ENCODE results near the gene ACTG2.

ACTG2 gene

DNA sequence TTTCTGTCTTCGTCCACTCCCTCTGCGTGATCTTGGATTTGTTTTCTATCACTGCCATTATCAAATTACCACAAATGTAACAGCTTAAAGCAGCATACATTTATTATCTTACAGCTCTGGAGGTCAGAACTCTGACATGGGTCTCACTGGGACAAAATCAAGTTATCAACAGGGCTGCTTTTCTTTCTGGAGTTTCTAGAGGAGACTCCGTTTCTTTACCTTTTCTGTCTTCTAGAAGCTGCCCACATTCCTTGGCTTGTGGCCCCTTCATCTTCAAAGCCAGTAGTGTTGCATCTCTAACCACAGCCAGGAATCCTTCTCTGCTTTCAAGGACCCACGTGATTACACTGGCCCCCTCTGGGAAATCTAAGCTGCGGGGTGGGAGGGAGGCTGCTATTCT is 70.0 kb downstream of the ACTG2 start:
- Histone ChIP-seq H3K36me3 (ENCODE audit: control insufficient read depth, insufficient read depth, low read length) (peaks cover 22% of the 10 kb centered on the region), H3K4me3 (ENCODE audit: low read depth, low read length) (no peak overlapping the region), H3K9me3 (ENCODE audit: control insufficient read depth, insufficient read depth, low read depth, low read length) (no peaks in the 10 kb centered on the region), H3K9ac (ENCODE audit: low read length) (no peak overlapping the region), H3K4me1 (ENCODE audit: control insufficient read depth, insufficient read depth, low read length) (no peaks in the 10 kb centered on the region), H3K27ac (ENCODE audit: low read depth, low read length) (no peak overlapping the region), H3K27me3 (ENCODE audit: control insufficient read depth, insufficient read depth, low read length) (no peaks in the 10 kb centered on the region)

DNA sequence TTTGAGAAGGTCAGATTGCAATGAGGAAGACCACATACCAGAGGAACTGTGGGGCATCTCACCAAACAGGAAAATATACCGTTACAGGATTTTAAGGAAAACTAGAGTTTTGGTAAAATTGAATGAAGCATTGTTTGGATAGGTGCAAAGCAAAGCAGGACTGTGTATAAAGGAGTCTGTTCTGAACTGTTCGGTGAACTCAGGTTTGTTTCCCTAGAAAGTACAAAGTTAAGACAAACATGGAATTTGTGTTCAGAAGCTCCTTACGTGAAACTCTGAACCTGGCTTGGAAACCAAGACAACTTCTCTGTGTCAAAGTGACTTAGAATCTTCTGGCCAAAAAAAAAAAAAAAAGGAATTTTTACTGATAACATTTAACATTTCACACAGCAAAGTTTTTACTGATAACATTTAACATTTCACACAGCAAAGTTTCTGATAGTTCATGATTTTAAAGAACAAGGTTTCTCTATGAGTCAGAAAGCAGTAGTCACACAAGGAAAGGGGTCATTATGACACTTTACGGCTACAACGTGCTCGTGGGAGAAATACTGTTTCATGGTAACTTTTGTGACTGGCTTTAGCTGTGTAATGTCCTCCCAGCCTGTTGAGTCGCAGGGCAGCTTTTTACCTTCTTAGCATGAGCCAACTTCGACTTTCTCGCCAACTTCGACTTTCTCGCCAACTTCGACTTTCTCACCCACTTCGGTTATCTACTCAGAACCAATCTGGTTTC is 70.7 kb downstream of the ACTG2 start:
- no peaks in the 10 kb centered on the region for H3K9me3 ChIP-seq (ENCODE audit: control insufficient read depth, insufficient read depth, low read depth, low read length)
- H3K27ac ChIP-seq (ENCODE audit: low read depth, low read length), result no peak overlapping the region
- no peak overlapping the region for H3K9ac ChIP-seq (ENCODE audit: low read length)
- no peaks in the 10 kb centered on the region for H3K4me1 ChIP-seq (ENCODE audit: control insufficient read depth, insufficient read depth, low read length)
- peaks cover 14% of the 10 kb centered on the region for H3K36me3 ChIP-seq (ENCODE audit: control insufficient read depth, insufficient read depth, low read length)
- no peak overlapping the region for H3K4me3 ChIP-seq (ENCODE audit: low read depth, low read length)
- H3K27me3 ChIP-seq (ENCODE audit: control insufficient read depth, insufficient read depth, low read length), result no peaks in the 10 kb centered on the region

DNA sequence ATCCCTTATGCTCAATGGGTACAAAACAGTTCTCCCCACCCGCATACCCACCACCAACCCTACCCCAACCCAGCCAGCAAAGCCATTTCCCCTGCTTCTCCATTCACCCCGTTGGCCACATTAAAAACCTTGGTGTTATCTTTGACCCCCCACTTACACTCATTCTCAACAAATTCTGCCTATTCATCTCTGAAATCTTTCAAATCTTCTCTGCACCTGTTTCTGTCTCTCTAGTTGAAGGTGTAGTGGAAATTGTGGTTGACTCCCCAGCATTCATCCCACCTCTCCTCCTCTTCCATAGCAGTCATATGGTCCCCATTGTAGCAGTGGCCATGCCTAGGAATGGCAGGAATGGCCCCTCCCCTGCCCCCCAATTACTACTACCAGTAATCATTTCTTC is 71.4 kb downstream of the ACTG2 start:
- Histone ChIP-seq H3K27ac (ENCODE audit: low read depth, low read length) (no peak overlapping the region), H3K36me3 (ENCODE audit: control insufficient read depth, insufficient read depth, low read length) (peaks cover 7% of the 10 kb centered on the region), H3K4me1 (ENCODE audit: control insufficient read depth, insufficient read depth, low read length) (no peaks in the 10 kb centered on the region), H3K9ac (ENCODE audit: low read length) (no peak overlapping the region), H3K27me3 (ENCODE audit: control insufficient read depth, insufficient read depth, low read length) (no peaks in the 10 kb centered on the region), H3K4me3 (ENCODE audit: low read depth, low read length) (no peak overlapping the region), H3K9me3 (ENCODE audit: control insufficient read depth, insufficient read depth, low read depth, low read length) (no peaks in the 10 kb centered on the region)

DNA sequence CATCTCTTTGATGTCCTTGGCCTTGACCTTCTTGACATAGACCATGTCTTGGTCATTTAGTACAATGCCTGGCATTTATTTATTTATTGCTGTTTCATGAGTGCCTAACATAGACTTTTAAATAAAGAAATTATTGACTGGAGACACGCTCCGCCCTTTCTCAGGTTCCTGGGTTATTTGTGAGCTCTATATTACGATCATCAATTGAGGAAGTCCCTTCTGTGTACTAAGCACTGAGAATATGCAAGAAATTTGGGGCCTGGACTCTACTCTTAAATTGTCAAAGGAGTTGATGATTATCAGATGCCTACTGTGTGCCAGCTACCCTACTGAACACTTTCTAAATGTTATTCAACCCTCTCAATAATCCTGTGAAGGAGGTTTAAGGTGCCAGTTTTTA is 72.2 kb downstream of the ACTG2 start:
- H3K4me3 ChIP-seq (ENCODE audit: low read depth, low read length), result no peak overlapping the region
- H3K4me1 ChIP-seq (ENCODE audit: control insufficient read depth, insufficient read depth, low read length), result no peaks in the 10 kb centered on the region
- H3K36me3 ChIP-seq (ENCODE audit: control insufficient read depth, insufficient read depth, low read length), result no peaks in the 10 kb centered on the region
- H3K9ac ChIP-seq (ENCODE audit: low read length), result no peak overlapping the region
- H3K27me3 ChIP-seq (ENCODE audit: control insufficient read depth, insufficient read depth, low read length), result no peaks in the 10 kb centered on the region
- no peaks in the 10 kb centered on the region for H3K9me3 ChIP-seq (ENCODE audit: control insufficient read depth, insufficient read depth, low read depth, low read length)
- H3K27ac ChIP-seq (ENCODE audit: low read depth, low read length), result no peak overlapping the region

DNA sequence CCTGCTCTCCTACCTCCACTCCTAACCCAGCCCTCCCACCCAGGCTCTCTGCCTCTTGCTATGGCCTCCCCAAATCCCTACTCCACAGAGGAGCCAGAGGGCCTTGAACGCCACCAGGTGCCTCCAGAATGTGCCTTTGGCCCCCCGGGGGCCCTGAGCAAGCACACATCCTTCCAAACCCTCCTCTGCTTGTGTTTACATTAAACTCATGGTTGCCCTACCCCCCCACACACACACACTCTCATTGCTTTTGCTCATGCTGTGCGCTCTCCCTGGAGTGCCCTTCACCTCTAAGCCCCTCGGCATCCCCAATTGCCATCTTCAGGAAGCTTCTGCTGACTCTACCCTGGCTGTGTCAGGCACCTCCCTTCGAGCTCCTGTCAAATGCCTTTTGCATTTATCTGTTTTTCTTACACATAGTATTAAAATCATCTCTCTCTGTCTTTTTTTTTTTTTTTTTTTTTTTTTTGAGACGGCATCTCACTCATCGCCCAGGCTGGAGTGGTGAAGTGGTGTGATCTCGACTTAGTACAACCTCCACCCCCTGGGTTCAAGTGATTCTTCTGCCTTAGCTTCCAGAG is 75.6 kb downstream of the ACTG2 start:
- Histone ChIP-seq H3K9me3 (ENCODE audit: control insufficient read depth, insufficient read depth, low read depth, low read length) (no peaks in the 10 kb centered on the region), H3K4me1 (ENCODE audit: control insufficient read depth, insufficient read depth, low read length) (peaks cover 6% of the 10 kb centered on the region), H3K27me3 (ENCODE audit: control insufficient read depth, insufficient read depth, low read length) (no peaks in the 10 kb centered on the region; the same call in 1 of the 2 replicates), H3K36me3 (ENCODE audit: control insufficient read depth, insufficient read depth, low read length) (no peaks in the 10 kb centered on the region), H3K4me3 (ENCODE audit: low read depth, low read length) (no peak overlapping the region), H3K27ac (ENCODE audit: low read depth, low read length) (no peak overlapping the region), H3K9ac (ENCODE audit: low read length) (no peak overlapping the region)

DNA sequence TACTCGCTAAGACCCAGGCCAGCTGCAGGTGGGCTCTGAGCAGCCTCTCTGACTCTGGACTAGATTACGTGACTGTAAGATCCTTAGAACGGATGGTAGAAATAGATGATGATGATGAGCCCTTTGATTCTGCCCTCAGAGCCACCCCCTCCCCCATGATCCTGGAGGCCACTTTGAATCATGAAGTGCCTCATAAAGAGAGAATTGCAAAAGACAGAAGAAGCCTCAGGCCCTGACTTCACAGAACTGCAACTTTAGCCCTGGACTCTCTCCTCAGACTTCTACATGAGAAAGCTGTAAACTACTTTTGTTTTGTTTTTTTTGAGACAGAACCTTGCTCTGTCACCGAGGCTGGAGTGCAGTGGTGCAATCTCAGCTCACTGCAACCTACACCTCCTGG is 76.5 kb downstream of the ACTG2 start:
- no peaks in the 10 kb centered on the region; the same call in 1 of the 2 replicates for H3K27me3 ChIP-seq (ENCODE audit: control insufficient read depth, insufficient read depth, low read length)
- H3K4me1 ChIP-seq (ENCODE audit: control insufficient read depth, insufficient read depth, low read length), result peaks cover 6% of the 10 kb centered on the region
- no peaks in the 10 kb centered on the region for H3K36me3 ChIP-seq (ENCODE audit: control insufficient read depth, insufficient read depth, low read length)
- no peak overlapping the region for H3K4me3 ChIP-seq (ENCODE audit: low read depth, low read length)
- no peaks in the 10 kb centered on the region for H3K9me3 ChIP-seq (ENCODE audit: control insufficient read depth, insufficient read depth, low read depth, low read length)
- H3K9ac ChIP-seq (ENCODE audit: low read length), result no peak overlapping the region
- H3K27ac ChIP-seq (ENCODE audit: low read depth, low read length), result no peak overlapping the region
